MCF 10A (cell line): Measurements from ENCODE around the gene PHF20. TPM values are rescaled to one million over a fixed set of nuclear protein-coding genes. Genes with fewer than 3 reads are reported as not detected.
"Not testable (repeated sequence)": the region's sequence is repeated elsewhere in the genome, so short reads cannot be mapped to it uniquely, and the experiment has no call there.

Experiments used
- BruUV-seq: library from RNA; stranded (reverse); fragments of 400-500 nt; replicated peaks from 2 replicates; lab custom pipeline; 2021; lab: Mats Ljungman, UMichigan
- CTCF ChIA-PET: fragments of 300-600 bp; sonication (Branson Sonifier 250); formaldehyde crosslinking; extraction: SDS; loops from one replicate; lab custom pipeline; 2021; ENCODE audit warnings: antibody characterized with exemption, inconsistent platforms; lab: Yijun Ruan, JAX
- POLR2A ChIA-PET: fragments of 300-600, 350-650 bp; sonication (Branson Sonifier 250); formaldehyde crosslinking; extraction: SDS; loops from one replicate; lab custom pipeline; 2020; ENCODE audit warnings: antibody characterized with exemption, inconsistent platforms; lab: Yijun Ruan, JAX
- DNase-seq: peaks from one replicate; pipeline ENCODE4 v3.0.0-alpha.2; 2018; ENCODE audit not compliant: unreplicated experiment
- H3K27ac Mint-ChIP-seq: one replicate; pipeline ENCODE4 v1.8.0; 2022; ENCODE audit warnings: mild to moderate bottlenecking, low read depth, mixed read lengths; ENCODE audit not compliant: unreplicated experiment
- H3K27me3 Mint-ChIP-seq: one replicate; pipeline ENCODE4 v1.8.0; 2022; ENCODE audit warnings: mixed read lengths; ENCODE audit not compliant: insufficient read depth, unreplicated experiment
- H3K36me3 Mint-ChIP-seq: one replicate; pipeline ENCODE4 v1.8.0; 2022; ENCODE audit warnings: mild to moderate bottlenecking, moderate library complexity, mixed read lengths; ENCODE audit not compliant: insufficient read depth, unreplicated experiment
- H3K4me1 Mint-ChIP-seq: one replicate; pipeline ENCODE4 v1.8.0; 2022; ENCODE audit warnings: mixed read lengths; ENCODE audit not compliant: insufficient read depth, unreplicated experiment
- H3K4me3 Mint-ChIP-seq: one replicate; pipeline ENCODE4 v1.8.0; 2022; ENCODE audit warnings: mild to moderate bottlenecking, moderate library complexity, mixed read lengths; ENCODE audit not compliant: unreplicated experiment
- H3K9me3 Mint-ChIP-seq: one replicate; pipeline ENCODE4 v1.8.0; 2022; ENCODE audit warnings: mixed read lengths; ENCODE audit not compliant: unreplicated experiment
- CTCF ChIP-seq: fragments of 200-600 bp; IDR thresholded peaks from one replicate; pipeline ENCODE4 v1.8.0; 2022; ENCODE audit warnings: antibody characterized with exemption, mild to moderate bottlenecking; ENCODE audit not compliant: unreplicated experiment
- intact Hi-C: fragments of 100-400 bp; cut with micrococcal nuclease; formaldehyde crosslinking; loops from 2 replicates; pipeline ENCODE4 v1.14.1; 2022
- total RNA-seq: library from RNA; stranded (reverse); gene quantifications from 2 replicates; pipeline ENCODE4 v1.2.3, GENCODE V29; 2022

The PHF20 gene
- total RNA-seq, 1 experiment from 2014 or later = 74.7 TPM

GRCh38 chr20:35881676-35882075 is 109.9 kb downstream of the PHF20 start:
- BruUV-seq = no TSS peak
- Mint-ChIP-seq H3K27me3 (no peaks in the 10 kb centered on the region), H3K4me3 (no peak overlapping the region), H3K27ac (peak overlapping the region; percentile 100), H3K4me1 (peaks cover 27% of the 10 kb centered on the region), H3K36me3 (peaks cover 36% of the 10 kb centered on the region), H3K9me3 (no peaks in the 10 kb centered on the region)
- no peak for TF ChIP-seq CTCF
- CTCF ChIA-PET = interaction anchor here (0.5 to 1.5 kb wide), 5 partner anchors 32 to 215 kb away, joined by 3 to 7 read pairs (median 6); no protein-coding TSS in a partner anchor
- POLR2A ChIA-PET = interaction anchor here (0.6 to 12.0 kb wide), 11 partner anchors 12 to 218 kb away, joined by 3 to 326 read pairs (median 20); partner anchors contain the start of genes PHF20, RBM39 and SCAND1
- no peak for DNase-seq
- intact Hi-C loops = loop anchor here (5.0 kb wide), 1 partner anchor 179 kb away; no protein-coding TSS in a partner anchor

- Mint-ChIP-seq H3K27ac (peak overlapping the region; percentile 100), H3K4me3 (peak overlapping the region; percentile 25), H3K36me3 (peaks cover 34% of the 10 kb centered on the region), H3K4me1 (peaks cover 27% of the 10 kb centered on the region)
- ChIA-PET POLR2A (interaction anchor here (0.9 to 12.0 kb wide), 22 partner anchors 8 to 429 kb away, joined by 3 to 326 read pairs (median 12); partner anchors contain the start of genes NFS1, PHF20, RBM39 and ROMO1), CTCF (interaction anchor here (0.7 to 4.1 kb wide), 9 partner anchors 7 to 148 kb away, joined by 3 to 27 read pairs (median 6); no protein-coding TSS in a partner anchor)
- not testable (repeated sequence) for BruUV-seq, H3K9me3 Mint-ChIP-seq, H3K27me3 Mint-ChIP-seq
- intact Hi-C loops = loop anchor here (1.0 to 5.0 kb wide), 2 partner anchors 7 to 180 kb away; no protein-coding TSS in a partner anchor
- peak; percentile 59 for DNase-seq
Observed at GRCh38 chr20:35882427-35883161, 110.8 kb downstream of the PHF20 start.

- H3K4me1 Mint-ChIP-seq = peaks cover 22% of the 10 kb centered on the region
Observed at GRCh38 chr20:35883336-35883777, 111.5 kb downstream of the PHF20 start.

More at GRCh38 chr20:35883336-35883777, 111.5 kb downstream of the PHF20 start:
- TSS peak; percentile 98 for BruUV-seq
- intact Hi-C loops = loop anchor here (1.0 to 5.0 kb wide), 2 partner anchors 8 to 181 kb away; no protein-coding TSS in a partner anchor
- ChIA-PET POLR2A (interaction anchor here (0.6 to 12.0 kb wide), 30 partner anchors 9 to 430 kb away, joined by 3 to 326 read pairs (median 8); partner anchors contain the start of genes NFS1, PHF20, RBM39 and ROMO1), CTCF (interaction anchor here (0.6 to 4.1 kb wide), 15 partner anchors 8 to 782 kb away, joined by 3 to 27 read pairs (median 5); no protein-coding TSS in a partner anchor)
- DNase-seq = no peak
- H3K27ac Mint-ChIP-seq = peak overlapping the region; percentile 100
- TF ChIP-seq CTCF = no peak
- H3K27me3 Mint-ChIP-seq = no peaks in the 10 kb centered on the region
- H3K4me3 Mint-ChIP-seq = peak overlapping the region; percentile 68
- H3K36me3 Mint-ChIP-seq = peaks cover 26% of the 10 kb centered on the region
- H3K9me3 Mint-ChIP-seq = no peaks in the 10 kb centered on the region
